Right lobe of liver (tissue), 6 donors: Measurements from ENCODE around the gene HOPX. TPM values are rescaled to one million over a fixed set of nuclear protein-coding genes. Genes with fewer than 3 reads are reported as not detected.

Experiments used
- ATAC-seq, 4 donors: fragments of 200-7000 bp; cut with Tn5 transposase; one replicate each; pipeline ENCODE4 v1.9.1; 2020; ENCODE audit warnings: mild to moderate bottlenecking in 4 of 4, moderate library complexity in 4 of 4
- DNase-seq, 3 donors: peaks; one replicate each; pipeline ENCODE4 v3.0.0-alpha.2; 2020
- H3K27ac ChIP-seq, 3 donors: fragments of 200-600 bp; one replicate each; pipeline ENCODE4 v1.8.0; 2022
- H3K27me3 ChIP-seq, 2 donors: fragments of 200-600 bp; one replicate each; pipeline ENCODE4 v1.8.0; 2022
- H3K36me3 ChIP-seq, 4 donors: fragments of 200-600 bp; sonication (generic) in 1 of 4; one replicate each; pipeline versions ENCODE4 v1.5.1 to v1.8.0; 2017 to 2022; ENCODE audit warnings: control low read depth in 1 of 4
- H3K4me1 ChIP-seq, 4 donors: fragments of 200-600 bp; sonication (generic) in 1 of 4; one replicate each; pipeline versions ENCODE4 v1.5.1 to v1.8.0; 2017 to 2022; ENCODE audit warnings: control low read depth in 1 of 4
- H3K4me3 ChIP-seq, 3 donors: fragments of 200-600 bp; one replicate each; pipeline ENCODE4 v1.8.0; 2022
- H3K9me3 ChIP-seq, 4 donors: fragments of 200-600 bp; sonication (generic) in 1 of 4; one replicate each; pipeline versions ENCODE4 v1.5.1 to v1.8.0; 2017 to 2022; ENCODE audit warnings: control low read depth in 1 of 4
- CTCF ChIP-seq, 4 donors: fragments of 200-600 bp in 3 of 4; fragments of 450-650 bp in 1 of 4; IDR thresholded peaks; one replicate each; pipeline versions ENCODE4 v1.5.1 to v1.8.0; 2016 to 2022; ENCODE audit warnings: antibody characterized with exemption in 4 of 4, mild to moderate bottlenecking in 2 of 4
- POLR2A ChIP-seq: fragments of 450-650 bp; IDR thresholded peaks from one replicate; pipeline ENCODE4 v1.6.1; 2017; ENCODE audit warnings: antibody characterized with exemption, mild to moderate bottlenecking
- WGBS: methylation state at CpG from one replicate; pipeline ENCODE4 v1.1.6; 2018; ENCODE audit warnings: low coverage, low lambda C conversion rate; ENCODE audit not compliant: insufficient coverage; ENCODE audit errors: missing lambda C conversion rate; 5-methylcytosine and 5-hydroxymethylcytosine counted together
- intact Hi-C, 2 donors: fragments of 100-400 bp; cut with DNase I; formaldehyde crosslinking; loops; one replicate each; pipeline versions ENCODE4 v1.11.2 to v1.14.1; 2022
- total RNA-seq, 6 experiments: library from RNA; depleted of rRNA in 2 of 6; stranded (reverse); fragments of >200 nt in 2 of 6; fragmentation: NEBNext Ultra II Directional in 3 of 6; extraction: Animal tissue kit (Norgen Biotek cat#: 25700) in 3 of 6; gene quantifications; one replicate each; pipeline versions ENCODE4 v1.1.0 to v1.2.4, GENCODE V29; 2016 to 2023
- donor health status: DM: no; HTN: yes; CAD: no.
- donor health status: DM: no; HTN: no; CAD: no.
- donor health status: DM: no; HTN: no; CAD: no.
- donor health status: DM: no; HTN: yes; CAD: no.
- donor health status: DM: no; HTN: yes; CAD: no.

Gene HOPX
- total RNA-seq, 6 experiments from 2014 or later = 0.27 to 0.80 (median 0.42) TPM; not detected in 3

GRCh38 chr4:56686537-56687231 lies 5.6 kb upstream of the HOPX start:
- H3K4me1 ChIP-seq = no peaks in the 10 kb centered on the region
- DNase-seq (no peak), ATAC-seq (no peak)
- no peaks in the 10 kb centered on the region for H3K9me3 ChIP-seq
- 30% methylated on average over 1 of the region's 3 CpGs for WGBS
- H3K4me3 ChIP-seq = no peak overlapping the region
- no peaks in the 10 kb centered on the region for H3K27me3 ChIP-seq
- no peak for TF ChIP-seq CTCF (IDR thresholded peaks at IDR 0.05)
- TF ChIP-seq POLR2A = no peak
- H3K36me3 ChIP-seq = no peaks in the 10 kb centered on the region
- intact Hi-C loops = no loop called here
- no peak overlapping the region for H3K27ac ChIP-seq

- no peaks in the 10 kb centered on the region for H3K9me3 ChIP-seq
Observed at GRCh38 chr4:56684320-56685050, 3.4 kb upstream of the HOPX start.

GRCh38 chr4:56683455-56683854 lies 2.4 kb upstream of the HOPX start:
- 75% methylated on average over 2 of the region's 2 CpGs for WGBS
- TF ChIP-seq POLR2A (no peak), CTCF (IDR thresholded peaks at IDR 0.05) (no peak)
- intact Hi-C loops = no loop called here
- no peak for DNase-seq
- Histone ChIP-seq H3K27ac (no peak overlapping the region), H3K36me3 (no peaks in the 10 kb centered on the region), H3K9me3 (no peaks in the 10 kb centered on the region), H3K27me3 (no peaks in the 10 kb centered on the region), H3K4me3 (no peak overlapping the region), H3K4me1 (no peaks in the 10 kb centered on the region)
- ATAC-seq = no peak

More at GRCh38 chr4:56684320-56685050, 3.4 kb upstream of the HOPX start:
- no peak overlapping the region for H3K4me3 ChIP-seq
- intact Hi-C loops = no loop called here
- no peak overlapping the region for H3K27ac ChIP-seq
- 38% methylated on average over 4 of the region's 4 CpGs for WGBS
- ATAC-seq (no peak), DNase-seq (no peak)
- H3K27me3 ChIP-seq = no peaks in the 10 kb centered on the region
- no peaks in the 10 kb centered on the region for H3K4me1 ChIP-seq
- TF ChIP-seq POLR2A = no peak
- TF ChIP-seq CTCF (IDR thresholded peaks at IDR 0.05) = no peak
- H3K36me3 ChIP-seq = no peaks in the 10 kb centered on the region

GRCh38 chr4:56681853-56682525 lies 893 bp upstream of the HOPX start:
- no peaks in the 10 kb centered on the region for H3K27me3 ChIP-seq
- ATAC-seq (no peak), DNase-seq (no peak)
- no peak overlapping the region for H3K4me3 ChIP-seq
- 41% methylated on average over 12 of the region's 12 CpGs for WGBS
- TF ChIP-seq POLR2A (no peak), CTCF (IDR thresholded peaks at IDR 0.05) (no peak)
- no peaks in the 10 kb centered on the region for H3K4me1 ChIP-seq
- intact Hi-C loops = no loop called here
- H3K36me3 ChIP-seq = no peaks in the 10 kb centered on the region
- no peak overlapping the region for H3K27ac ChIP-seq
- H3K9me3 ChIP-seq = no peaks in the 10 kb centered on the region
